Kidney (tissue), 14 donors: Measurements from ENCODE around the gene NEK7. TPM values are rescaled to one million over a fixed set of nuclear protein-coding genes. Genes with fewer than 3 reads are reported as not detected.

Experiments used
- DNase-seq, 5 donors: peaks; one replicate each; pipeline ENCODE4 v3.0.0-alpha.2; 2013 to 2020
- FAIRE-seq: peaks from 2 replicates; lab custom pipeline; 2012; peaks lifted over from hg19 to GRCh38; lab: Jason Lieb, UNC
- H3K27ac ChIP-seq, 2 donors: one replicate each; pipeline ENCODE4 v1.7.0; 2013; ENCODE audit warnings: low read depth in 2 of 2, low read length in 2 of 2, inconsistent platforms in 1 of 2
- H3K27me3 ChIP-seq: one replicate; pipeline ENCODE4 v1.7.1; 2013; ENCODE audit warnings: low read length, inconsistent platforms; ENCODE audit not compliant: control insufficient read depth, insufficient read depth
- H3K36me3 ChIP-seq, 3 donors: one replicate each; pipeline versions ENCODE4 v1.7.0 to v1.7.1; 2013; ENCODE audit warnings: low read length in 3 of 3, control low read depth in 1 of 3, inconsistent platforms in 1 of 3; ENCODE audit not compliant: insufficient read depth in 3 of 3, control insufficient read depth in 2 of 3
- H3K4me1 ChIP-seq, 3 donors: one replicate each; pipeline versions ENCODE4 v1.7.0 to v1.7.1; 2013; ENCODE audit warnings: low read length in 3 of 3, inconsistent platforms in 1 of 3, low read depth in 1 of 3; ENCODE audit not compliant: control insufficient read depth in 2 of 3, insufficient read depth in 2 of 3
- H3K4me3 ChIP-seq, 3 donors: one replicate each; pipeline versions ENCODE4 v1.7.0 to v1.8.1; 2013; ENCODE audit warnings: low read length in 3 of 3, control low read depth in 1 of 3, inconsistent platforms in 1 of 3
- H3K9ac ChIP-seq, 3 donors: one replicate each; pipeline versions ENCODE4 v1.7.0 to v1.7.1; 2013; ENCODE audit warnings: low read length in 3 of 3, control low read depth in 1 of 3, inconsistent platforms in 1 of 3
- H3K9me3 ChIP-seq, 3 donors: one replicate each; pipeline versions ENCODE4 v1.7.0 to v1.7.1; 2013; ENCODE audit warnings: low read length in 3 of 3, control low read depth in 1 of 3, inconsistent platforms in 1 of 3; ENCODE audit not compliant: control insufficient read depth in 2 of 3, insufficient read depth in 1 of 3
- intact Hi-C: fragments of 100-400 bp; cut with DNase I; formaldehyde crosslinking; loops from one replicate; pipeline ENCODE4 v1.11.1; 2022
- polyA plus RNA-seq: library from polyadenylated mRNA; stranded (reverse); fragments of 350-450 nt; fragmentation: Illumina TruSeq; extraction: RNeasy Lipid Tissue Mini Kit (QIAGEN cat#74804); gene quantifications from one replicate; pipeline ENCODE4 v1.2.3, GENCODE V29; 2014; ENCODE audit warnings: low read depth, low replicate concordance; ENCODE audit not compliant: insufficient read depth
- total RNA-seq: library from RNA; stranded (reverse); fragmentation: NEBNext Ultra II Directional; extraction: Animal tissue kit (Norgen Biotek cat#: 25700); gene quantifications from one replicate; pipeline ENCODE4 v1.2.1, GENCODE V29; 2021
- TF ChIP-seq, protein P1 (sequence below): IDR thresholded peaks from 3 replicates; pipeline ENCODE4 v1.5.1; 2012; ENCODE audit warnings: mild to moderate bottlenecking, moderate library complexity, borderline replicate concordance; ENCODE audit not compliant: insufficient read depth; ENCODE audit errors: extremely low read depth
- donor health status: control.
- donor health status: control.
- donor health status: control.
- donor health status: control.
- donor health status: control.
- donor health status: DM: yes; HTN: yes; CAD: no.
- donor health status: Normal renal cell carcinoma (clear cell type).

NEK7 gene
- total and polyA plus RNA-seq, 2 donors from 2014 or later = 17.3 to 65.5 TPM

DNA sequence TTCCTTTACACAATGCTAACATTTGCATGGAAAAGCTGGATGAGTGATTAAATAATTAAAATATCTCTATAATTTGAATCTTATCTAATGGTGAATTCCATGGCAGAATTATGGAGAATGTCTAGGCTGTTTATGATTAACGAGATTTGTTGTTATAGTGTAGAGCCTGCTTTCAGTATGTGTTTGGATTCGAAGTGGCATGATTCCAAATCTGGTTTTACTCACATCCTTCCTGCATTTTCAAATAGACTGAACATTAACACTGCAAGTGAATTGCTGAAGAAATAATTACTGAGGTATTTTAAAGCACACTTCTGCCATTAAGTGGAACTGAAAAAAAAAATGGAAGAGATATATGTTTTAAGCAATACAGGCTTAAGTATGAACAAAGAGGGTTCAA lies 5.1 kb upstream of the NEK7 start:
- Histone ChIP-seq H3K9ac (no peak overlapping the region), H3K27me3 (no peaks in the 10 kb centered on the region), H3K27ac (no peak overlapping the region), H3K4me1 (no peaks in the 10 kb centered on the region), H3K9me3 (no peaks in the 10 kb centered on the region), H3K36me3 (no peaks in the 10 kb centered on the region), H3K4me3 (no peak overlapping the region)
- no peak for FAIRE-seq
- intact Hi-C loops = no loop called here
- TF ChIP-seq, protein P1, sequence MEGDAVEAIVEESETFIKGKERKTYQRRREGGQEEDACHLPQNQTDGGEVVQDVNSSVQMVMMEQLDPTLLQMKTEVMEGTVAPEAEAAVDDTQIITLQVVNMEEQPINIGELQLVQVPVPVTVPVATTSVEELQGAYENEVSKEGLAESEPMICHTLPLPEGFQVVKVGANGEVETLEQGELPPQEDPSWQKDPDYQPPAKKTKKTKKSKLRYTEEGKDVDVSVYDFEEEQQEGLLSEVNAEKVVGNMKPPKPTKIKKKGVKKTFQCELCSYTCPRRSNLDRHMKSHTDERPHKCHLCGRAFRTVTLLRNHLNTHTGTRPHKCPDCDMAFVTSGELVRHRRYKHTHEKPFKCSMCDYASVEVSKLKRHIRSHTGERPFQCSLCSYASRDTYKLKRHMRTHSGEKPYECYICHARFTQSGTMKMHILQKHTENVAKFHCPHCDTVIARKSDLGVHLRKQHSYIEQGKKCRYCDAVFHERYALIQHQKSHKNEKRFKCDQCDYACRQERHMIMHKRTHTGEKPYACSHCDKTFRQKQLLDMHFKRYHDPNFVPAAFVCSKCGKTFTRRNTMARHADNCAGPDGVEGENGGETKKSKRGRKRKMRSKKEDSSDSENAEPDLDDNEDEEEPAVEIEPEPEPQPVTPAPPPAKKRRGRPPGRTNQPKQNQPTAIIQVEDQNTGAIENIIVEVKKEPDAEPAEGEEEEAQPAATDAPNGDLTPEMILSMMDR = no peak
- peak in 1 of 5 donors; percentile 52 for DNase-seq

DNA sequence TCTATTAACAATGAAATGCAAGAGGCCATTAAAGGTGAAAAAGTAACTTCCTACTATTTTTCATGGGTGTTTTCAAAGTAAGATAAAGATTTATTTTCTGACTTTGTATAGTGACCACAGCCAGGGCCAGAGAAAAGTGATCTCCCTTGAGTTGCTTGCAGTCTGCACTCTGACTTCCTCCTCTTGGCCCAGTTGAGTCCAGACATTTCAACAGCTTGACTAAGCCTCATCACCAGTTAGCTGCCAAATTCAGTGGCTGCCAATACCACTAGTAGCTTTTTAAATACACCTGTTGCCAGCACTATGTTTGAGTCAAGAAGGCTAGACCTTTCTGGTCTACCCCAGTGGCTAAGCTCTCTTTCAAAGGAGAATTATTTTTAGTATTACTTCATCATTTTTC lies 3.7 kb upstream of the NEK7 start:
- FAIRE-seq (no peak), DNase-seq (no peak)
- Histone ChIP-seq H3K4me3 (no peak overlapping the region), H3K9ac (no peak overlapping the region), H3K27me3 (no peaks in the 10 kb centered on the region), H3K27ac (no peak overlapping the region), H3K36me3 (no peaks in the 10 kb centered on the region), H3K9me3 (no peaks in the 10 kb centered on the region), H3K4me1 (peaks cover 0 to 3% (median 2%) of the 10 kb centered on the region in 3 donors)
- TF ChIP-seq, protein P1 = no peak
- intact Hi-C loops = no loop called here

DNA sequence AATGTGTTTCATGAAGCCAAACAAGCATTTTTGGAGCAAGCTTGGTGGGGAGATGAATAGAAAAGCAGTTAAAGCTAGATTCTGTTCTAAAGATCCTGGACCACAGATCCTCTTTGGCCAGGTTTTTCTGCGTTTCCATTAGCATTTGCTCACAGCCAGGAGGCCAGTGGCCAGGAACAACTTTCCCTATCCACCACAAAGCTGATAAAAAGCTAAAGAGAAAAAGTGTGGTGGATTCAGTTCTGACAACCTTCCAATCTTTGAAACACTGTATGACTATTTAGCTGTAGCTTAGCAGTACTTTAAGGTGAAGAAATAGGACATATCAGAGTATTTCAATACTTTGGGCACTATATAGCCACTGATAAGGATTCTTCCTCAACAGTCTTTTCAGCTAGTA lies 3.0 kb upstream of the NEK7 start:
- TF ChIP-seq, protein P1 = no peak
- Histone ChIP-seq H3K27me3 (no peaks in the 10 kb centered on the region), H3K4me3 (no peak overlapping the region), H3K27ac (no peak overlapping the region), H3K9me3 (no peaks in the 10 kb centered on the region), H3K9ac (no peak overlapping the region), H3K4me1 (peaks cover 0 to 7% (median 5%) of the 10 kb centered on the region in 3 donors), H3K36me3 (no peaks in the 10 kb centered on the region)
- DNase-seq (no peak), FAIRE-seq (no peak)
- intact Hi-C loops = no loop called here

DNA sequence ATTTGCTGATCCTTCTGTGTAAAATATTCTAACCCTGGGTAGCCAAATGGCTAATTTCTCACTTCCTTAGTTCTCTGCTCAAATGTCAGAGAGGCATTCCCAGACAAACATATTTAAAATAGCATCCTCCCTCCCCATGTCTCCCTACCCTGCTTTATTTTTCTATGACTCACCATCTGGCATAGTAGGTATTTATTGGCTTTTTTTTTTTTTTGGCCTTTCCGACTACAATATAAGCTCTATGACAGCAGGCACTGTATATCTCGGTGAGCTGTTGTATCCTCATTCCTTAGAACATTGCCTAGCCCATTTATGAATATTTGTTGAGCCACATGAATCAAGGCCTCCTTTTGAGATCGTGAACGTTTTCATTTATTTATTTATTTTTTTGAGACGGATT lies 1.5 kb upstream of the NEK7 start:
- H3K27me3 ChIP-seq = no peaks in the 10 kb centered on the region
- H3K9ac ChIP-seq = no peak overlapping the region
- H3K9me3 ChIP-seq = no peaks in the 10 kb centered on the region
- H3K36me3 ChIP-seq = no peaks in the 10 kb centered on the region
- intact Hi-C loops = no loop called here
- TF ChIP-seq, protein P1 = no peak
- H3K27ac ChIP-seq = no peak overlapping the region
- DNase-seq (no peak), FAIRE-seq (no peak)
- peaks cover under 1 to 9% (median 8%) of the 10 kb centered on the region in 3 donors for H3K4me1 ChIP-seq
- no peak overlapping the region for H3K4me3 ChIP-seq
